Left ventricle myocardium inferior (tissue), 1 donor: Measurements from ENCODE around the gene PROC. TPM values are rescaled to one million over a fixed set of nuclear protein-coding genes. Genes with fewer than 3 reads are reported as not detected.

Experiments used
- DNase-seq: peaks from one replicate; pipeline ENCODE4 v3.0.0-alpha.2; 2020
- H3K27ac ChIP-seq: fragments of 200-600 bp; replicated peaks from 2 replicates; pipeline ENCODE4 v1.8.0; 2021
- H3K27me3 ChIP-seq: fragments of 200-600 bp; 2 replicates; pipeline ENCODE4 v1.8.0; 2021; ENCODE audit warnings: low read depth
- H3K36me3 ChIP-seq: fragments of 200-600 bp; 2 replicates; pipeline ENCODE4 v1.8.0; 2021
- H3K4me1 ChIP-seq: fragments of 200-600 bp; 2 replicates; pipeline ENCODE4 v1.8.0; 2021
- H3K4me3 ChIP-seq: fragments of 200-600 bp; 2 replicates; pipeline ENCODE4 v1.8.0; 2021; ENCODE audit warnings: mild to moderate bottlenecking, moderate library complexity
- H3K9me3 ChIP-seq: fragments of 200-600 bp; replicated peaks from 2 replicates; pipeline ENCODE4 v1.8.0; 2021
- CTCF ChIP-seq: fragments of 200-600 bp; IDR thresholded peaks from 2 replicates; pipeline ENCODE4 v1.8.0; 2021; ENCODE audit warnings: antibody characterized with exemption, mild to moderate bottlenecking, borderline replicate concordance
- intact Hi-C: fragments of 100-400 bp; cut with micrococcal nuclease; formaldehyde crosslinking; loops from one replicate; pipeline ENCODE4 v1.11.0; 2022
- total RNA-seq: library from RNA; stranded (reverse); fragmentation: NEBNext Ultra II Directional; extraction: Animal tissue kit (Norgen Biotek cat#: 25700); gene quantifications from one replicate; pipeline ENCODE4 v1.2.1, GENCODE V29; 2021
- donor health status: DM: no; HTN: yes; CAD: no; lungs with severe emphysema.

PROC gene
- total RNA-seq, 1 donor from 2014 or later: not detected

- peaks cover 3% of the 10 kb centered on the region for H3K36me3 ChIP-seq
- no peak for TF ChIP-seq CTCF
- peaks cover 68% of the 10 kb centered on the region for H3K4me1 ChIP-seq
- no peaks in the 10 kb centered on the region for H3K27me3 ChIP-seq
- H3K4me3 ChIP-seq: no peak overlapping the region
- no peak overlapping the region for H3K27ac ChIP-seq
- DNase-seq: no peak
- peaks cover 26% of the 10 kb centered on the region for H3K9me3 ChIP-seq
- intact Hi-C loops: no loop called here
These were observed 41.0 kb upstream of the PROC start for GRCh38 chr2:127377262-127377661.

GRCh38 chr2:127378720-127379119 lies 39.5 kb upstream of the PROC start:
- no peak overlapping the region for H3K4me3 ChIP-seq
- TF ChIP-seq CTCF: no peak
- H3K27me3 ChIP-seq: no peaks in the 10 kb centered on the region
- intact Hi-C loops: no loop called here
- no peak for DNase-seq
- H3K9me3 ChIP-seq: peaks cover 15% of the 10 kb centered on the region
- peaks cover 3% of the 10 kb centered on the region for H3K36me3 ChIP-seq
- H3K27ac ChIP-seq: no peak overlapping the region
- H3K4me1 ChIP-seq: peaks cover 82% of the 10 kb centered on the region

- Histone ChIP-seq H3K27me3 (no peaks in the 10 kb centered on the region), H3K36me3 (peaks cover 3% of the 10 kb centered on the region), H3K9me3 (peaks cover 6% of the 10 kb centered on the region), H3K4me3 (no peak overlapping the region), H3K27ac (no peak overlapping the region), H3K4me1 (peaks cover 83% of the 10 kb centered on the region)
- no peak for DNase-seq
- no peak for TF ChIP-seq CTCF
- intact Hi-C loops: no loop called here
These were observed 38.4 kb upstream of the PROC start for GRCh38 chr2:127379712-127380355.

GRCh38 chr2:127381762-127382161 lies 36.5 kb upstream of the PROC start:
- no peak overlapping the region for H3K4me3 ChIP-seq
- H3K27ac ChIP-seq: no peak overlapping the region
- DNase-seq: no peak
- no peaks in the 10 kb centered on the region for H3K36me3 ChIP-seq
- TF ChIP-seq CTCF: no peak
- H3K4me1 ChIP-seq: peaks cover 92% of the 10 kb centered on the region
- H3K27me3 ChIP-seq: no peaks in the 10 kb centered on the region
- no peaks in the 10 kb centered on the region for H3K9me3 ChIP-seq
- intact Hi-C loops: no loop called here

GRCh38 chr2:127382831-127383230 lies 35.4 kb upstream of the PROC start:
- H3K36me3 ChIP-seq: no peaks in the 10 kb centered on the region
- H3K4me3 ChIP-seq: no peak overlapping the region
- H3K27ac ChIP-seq: peak overlapping the region; percentile 49
- intact Hi-C loops: no loop called here
- peaks cover 93% of the 10 kb centered on the region for H3K4me1 ChIP-seq
- no peaks in the 10 kb centered on the region for H3K27me3 ChIP-seq
- H3K9me3 ChIP-seq: no peaks in the 10 kb centered on the region
- no peak for DNase-seq
- TF ChIP-seq CTCF: no peak

- H3K9me3 ChIP-seq: no peaks in the 10 kb centered on the region
- H3K4me1 ChIP-seq: peaks cover 87% of the 10 kb centered on the region
- no peak for TF ChIP-seq CTCF
- H3K4me3 ChIP-seq: no peak overlapping the region
- intact Hi-C loops: no loop called here
- H3K36me3 ChIP-seq: no peaks in the 10 kb centered on the region
- no peak for DNase-seq
- peak overlapping the region; percentile 9 for H3K27ac ChIP-seq
- no peaks in the 10 kb centered on the region for H3K27me3 ChIP-seq
These were observed 33.7 kb upstream of the PROC start for GRCh38 chr2:127384529-127384928.
